ENCODE measurements around the gene MSMB. TPM values are rescaled to one million over a fixed set of nuclear protein-coding genes. Genes with fewer than 3 reads are reported as not detected.

Gene MSMB
- total and polyA plus RNA-seq, 9 of the 15 experiments (the other 6 are each of a cell fraction or from before 2014, with no cell fraction given) = 0.21 to 0.60 TPM; not detected in 7

DNA sequence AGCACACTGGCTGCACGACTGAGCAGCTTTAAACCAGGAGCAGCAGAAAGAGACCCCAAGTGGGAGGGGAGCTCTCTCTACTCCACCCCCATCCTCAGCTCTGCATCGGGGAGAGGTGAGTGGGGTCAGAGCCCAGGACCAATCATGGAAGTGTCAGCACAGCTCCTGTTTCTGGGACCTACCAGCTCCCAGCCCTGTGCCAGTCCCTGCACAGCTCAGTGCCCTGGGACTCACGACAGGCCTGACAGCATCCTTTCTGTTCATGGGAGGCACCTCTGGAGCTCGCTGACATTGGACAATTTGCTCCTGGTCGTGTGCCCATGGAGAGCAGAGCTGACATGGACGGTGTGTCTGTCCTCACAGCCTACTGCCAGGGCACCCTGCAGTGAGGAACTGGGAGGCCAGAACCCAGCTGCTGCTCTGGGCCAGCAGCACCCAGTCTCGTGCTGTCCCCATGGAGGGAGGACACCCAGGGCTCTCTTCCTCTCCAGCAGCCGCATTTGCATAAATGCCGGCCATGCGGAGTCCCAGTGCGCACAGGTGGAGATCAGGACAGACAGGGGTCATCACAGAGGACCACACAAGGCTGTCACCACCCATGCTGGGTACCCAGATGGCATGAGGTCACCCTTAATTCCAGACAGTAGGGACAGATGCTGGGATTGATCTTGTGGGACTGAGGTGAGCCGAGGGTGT is 45.9 kb upstream of the MSMB start:
- CTCF ChIA-PET (ENCODE audit: low intra/inter-chr PET ratio) = interaction anchor here (0.5 kb wide), 1 partner anchor 740 kb away, joined by 4 read pairs; no protein-coding TSS in a partner anchor
- Histone ChIP-seq H3K27ac (ENCODE audit: extremely low read depth, low read depth, low read length) (no peak overlapping the region), H3K9ac (ENCODE audit: insufficient read depth in 1 of 2, low read depth in 2 of 2, low read length in 2 of 2) (peak overlapping the region in 1 of 2 experiments; percentile 13; a peak in 1 of 4 replicates), H3K27me3 (ENCODE audit: control insufficient read depth in 2 of 2, insufficient read depth in 2 of 2, low read length in 2 of 2) (peaks cover 0 to 14% of the 10 kb centered on the region in 2 experiments; a peak in 3 of 5 replicates), H4K20me1 (replicated peaks; ENCODE audit: control insufficient read depth, insufficient read depth, low read length) (no peaks in the 10 kb centered on the region), H3K79me2 (ENCODE audit: control insufficient read depth, insufficient read depth, low read length) (no peaks in the 10 kb centered on the region), H3K4me3 (no peak overlapping the region), H3K9me3 (replicated peaks; ENCODE audit: control insufficient read depth, insufficient read depth, low read depth, low read length) (no peaks in the 10 kb centered on the region), H3K4me1 (replicated peaks in 1 of 2; ENCODE audit: control insufficient read depth in 2 of 2, insufficient read depth in 2 of 2, low read length in 2 of 2) (peaks cover 0 to 23% of the 10 kb centered on the region in 2 experiments; a peak in 4 of 5 replicates), H3K4me2 (ENCODE audit: insufficient read depth, low read length) (no peak overlapping the region), H3K36me3 (ENCODE audit: control insufficient read depth, insufficient read depth, low read length) (no peaks in the 10 kb centered on the region), H2AFZ (ENCODE audit: low read depth, low read length) (peak overlapping the region; percentile 7; the same call in 1 of the 2 replicates), H3K9me1 (ENCODE audit: control insufficient read depth, insufficient read depth, low read length) (no peaks in the 10 kb centered on the region)
- no peak for TF ChIP-seq EWSR1 (IDR thresholded peaks at IDR 0.05; ENCODE audit: borderline replicate concordance, low read depth, partially characterized antibody)
- TF ChIP-seq CTBP1 (IDR thresholded peaks at IDR 0.05; ENCODE audit: borderline replicate concordance) = peak; percentile 13; the same call in 1 of the 2 replicates
- TF ChIP-seq CREBBP (IDR thresholded peaks at IDR 0.05; ENCODE audit: low read depth, low read length) = no peak
- TF ChIP-seq FOXM1 (IDR thresholded peaks at IDR 0.05; ENCODE audit: low read depth) = no peak
- no peak for TF ChIP-seq FOXM1 (CRISPR knock-in tag; IDR thresholded peaks at IDR 0.05; ENCODE audit: low read depth)
- TF ChIP-seq ARID2 (IDR thresholded peaks at IDR 0.05) = no peak
- peak; percentile 77 for TF ChIP-seq PRDM10 (IDR thresholded peaks at IDR 0.05; ENCODE audit: partially characterized antibody)
- no peak for TF ChIP-seq SPI1 (IDR thresholded peaks at IDR 0.05; ENCODE audit: borderline replicate concordance, low read depth, low read length)
- no peak for TF ChIP-seq NELFE (IDR thresholded peaks at IDR 0.05; ENCODE audit: insufficient read depth, insufficient read length)
- TF ChIP-seq ZNF23 (CRISPR knock-in tag; IDR thresholded peaks at IDR 0.05) = no peak
- no peak for TF ChIP-seq NR2C1 (IDR thresholded peaks at IDR 0.05)
- TF ChIP-seq NR2C1 (tag; IDR thresholded peaks at IDR 0.05) = no peak
- TF ChIP-seq ZBTB5 (IDR thresholded peaks at IDR 0.05) = no peak
- TF ChIP-seq ZZZ3 (IDR thresholded peaks at IDR 0.05) = no peak
- DNase-seq (ENCODE audit: extremely low read depth in 1 of 4, low spot score in 3 of 4) (no peak), FAIRE-seq (no peak), ATAC-seq (no peak)
- POLR2A ChIA-PET = interaction anchor here (0.7 to 1.0 kb wide), 3 partner anchors 11 to 18 kb away, joined by 3 to 5 read pairs (median 3); no protein-coding TSS in a partner anchor
- intact Hi-C loops (cut with micrococcal nuclease) = no loop called here
- 16% methylated on average over 12 of the region's 12 CpGs for WGBS (ENCODE audit: insufficient coverage, low coverage, missing lambda C conversion rate)
- no TSS peak for BruUV-seq (replicated peaks)
- in situ Hi-C loops (cut with MboI) = loop anchor here (25.0 kb wide), 1 partner anchor 1670 kb away; the partner anchor contains the start of gene SYT15B
